OCI-LY3 (cell line): Measurements from ENCODE around the gene FRMD7.

Experiments
- H2AFZ ChIP-seq: fragments of 200-600, 300-600 bp; shearing (Covaris generic); 2 replicates; pipeline ENCODE4 v1.6.0; 2014; ENCODE audit warnings: antibody characterized with exemption, low read depth, low read length
- H3K27ac ChIP-seq: fragments of 200-600, 300-600 bp; sonication (generic); 2 replicates; pipeline ENCODE4 v1.5.1; 2014; ENCODE audit warnings: mild to moderate bottlenecking, low read length, moderate library complexity, mixed read lengths
- H3K27me3 ChIP-seq: fragments of 200-600, 300-600 bp; sonication (generic); 2 replicates; pipeline ENCODE4 v1.6.1; 2014; ENCODE audit warnings: low read depth, low read length, mixed read lengths
- H3K36me3 ChIP-seq: fragments of 200-600, 300-600 bp; sonication (generic); replicated peaks from 2 replicates; pipeline ENCODE3; 2014; ENCODE audit warnings: low read depth, low read length, mixed read lengths
- H3K4me1 ChIP-seq: fragments of 300-600, 200-600 bp; sonication (generic); 2 replicates; pipeline ENCODE4 v1.6.1; 2014; ENCODE audit warnings: low read length, mixed read lengths
- H3K4me2 ChIP-seq: fragments of 200-600, 300-600 bp; sonication (generic); 2 replicates; pipeline ENCODE4 v1.6.1; 2014; ENCODE audit warnings: low read length, mixed read lengths
- H3K4me3 ChIP-seq: fragments of 300-600, 200-600 bp; sonication (generic); 2 replicates; pipeline ENCODE4 v1.5.1; 2014; ENCODE audit warnings: antibody characterized with exemption, mild to moderate bottlenecking, low read length, moderate library complexity
- H3K79me2 ChIP-seq: fragments of 300-600, 200-600 bp; shearing (Covaris generic); 2 replicates; pipeline ENCODE4 v1.6.1; 2014; ENCODE audit warnings: mild to moderate bottlenecking, low read length, mixed read lengths
- H3K9ac ChIP-seq: fragments of 300-600, 200-600 bp; shearing (Covaris generic); 2 replicates; pipeline ENCODE4 v1.6.0; 2014; ENCODE audit warnings: mild to moderate bottlenecking, low read length, moderate library complexity
- H3K9me3 ChIP-seq: fragments of 200-600, 300-600 bp; shearing (Covaris generic); 2 replicates; pipeline ENCODE4 v1.6.1; 2014; ENCODE audit warnings: low read length, mixed read lengths; ENCODE audit not compliant: insufficient read depth
- H4K20me1 ChIP-seq: fragments of 200-600, 300-600 bp; sonication (generic); 2 replicates; pipeline ENCODE4 v1.6.1; 2016; ENCODE audit warnings: low read length, mixed read lengths; ENCODE audit not compliant: insufficient read depth
- CTCF ChIP-seq: fragments of 200-600, 300-600 bp; sonication (generic); IDR thresholded peaks from 2 replicates; pipeline ENCODE4 v1.5.1; 2014; ENCODE audit warnings: antibody characterized with exemption, low read length, low read depth
- EZH2phosphoT487 ChIP-seq: fragments of 200-600 bp; shearing (Covaris generic); IDR thresholded peaks from 2 replicates; pipeline ENCODE4 v1.6.1; 2018; ENCODE audit warnings: antibody characterized with exemption, mixed run types, low read depth

Gene FRMD7

GRCh38 chrX:132046533-132046932 lies 81.3 kb downstream of the FRMD7 start:
- H3K4me3 ChIP-seq, result no peak overlapping the region
- H4K20me1 ChIP-seq, result 0 out of 2 replicates have a peak, but pooled peaks cover 6% of the 10 kb centered on the region
- TF ChIP-seq CTCF (no peak), EZH2phosphoT487 (no peak)
- H3K9ac ChIP-seq, result no peak overlapping the region
- peaks cover 28% of the 10 kb centered on the region for H3K79me2 ChIP-seq
- H3K9me3 ChIP-seq, result no peaks in the 10 kb centered on the region
- no peak overlapping the region for H3K27ac ChIP-seq
- H3K36me3 ChIP-seq, result no peaks in the 10 kb centered on the region
- no peak overlapping the region for H3K4me2 ChIP-seq
- H2AFZ ChIP-seq, result no peak overlapping the region
- no peaks in the 10 kb centered on the region for H3K27me3 ChIP-seq
- no peaks in the 10 kb centered on the region for H3K4me1 ChIP-seq

- H3K9me3 ChIP-seq, result no peaks in the 10 kb centered on the region
- H3K36me3 ChIP-seq, result no peaks in the 10 kb centered on the region
- H3K9ac ChIP-seq, result no peak overlapping the region
- no peak overlapping the region for H2AFZ ChIP-seq
- no peak overlapping the region for H3K4me3 ChIP-seq
- H4K20me1 ChIP-seq, result 0 out of 2 replicates have a peak, but pooled peaks cover 12% of the 10 kb centered on the region
- no peaks in the 10 kb centered on the region for H3K4me1 ChIP-seq
- no peak overlapping the region for H3K27ac ChIP-seq
- TF ChIP-seq EZH2phosphoT487 (no peak), CTCF (no peak)
- H3K4me2 ChIP-seq, result no peak overlapping the region
- no peaks in the 10 kb centered on the region for H3K27me3 ChIP-seq
- H3K79me2 ChIP-seq, result peaks cover 37% of the 10 kb centered on the region
Observed at GRCh38 chrX:132045456-132045855, 82.4 kb downstream of the FRMD7 start.

- Histone ChIP-seq H3K36me3 (no peaks in the 10 kb centered on the region), H3K79me2 (peaks cover 42% of the 10 kb centered on the region), H4K20me1 (0 out of 2 replicates have a peak, but pooled peaks cover 12% of the 10 kb centered on the region), H3K4me2 (no peak overlapping the region), H3K9ac (no peak overlapping the region), H3K27me3 (no peaks in the 10 kb centered on the region), H3K4me3 (no peak overlapping the region), H3K4me1 (no peaks in the 10 kb centered on the region), H3K27ac (no peak overlapping the region), H3K9me3 (no peaks in the 10 kb centered on the region), H2AFZ (no peak overlapping the region)
- TF ChIP-seq EZH2phosphoT487 (no peak), CTCF (no peak)
Observed at GRCh38 chrX:132044953-132045352, 82.9 kb downstream of the FRMD7 start.

GRCh38 chrX:132043977-132044376 lies 83.8 kb downstream of the FRMD7 start:
- Histone ChIP-seq H3K9ac (no peak overlapping the region), H3K79me2 (peaks cover 47% of the 10 kb centered on the region), H2AFZ (no peak overlapping the region), H3K27ac (no peak overlapping the region), H3K27me3 (no peaks in the 10 kb centered on the region), H3K9me3 (no peaks in the 10 kb centered on the region), H3K4me3 (no peak overlapping the region), H3K4me2 (no peak overlapping the region), H4K20me1 (peaks cover 16% of the 10 kb centered on the region; the same call in 1 of the 2 replicates), H3K36me3 (no peaks in the 10 kb centered on the region), H3K4me1 (no peaks in the 10 kb centered on the region)
- TF ChIP-seq CTCF, result no peak
- TF ChIP-seq EZH2phosphoT487, result no peak
